ENCODE measurements around the gene RAB26.

Gene RAB26

DNA sequence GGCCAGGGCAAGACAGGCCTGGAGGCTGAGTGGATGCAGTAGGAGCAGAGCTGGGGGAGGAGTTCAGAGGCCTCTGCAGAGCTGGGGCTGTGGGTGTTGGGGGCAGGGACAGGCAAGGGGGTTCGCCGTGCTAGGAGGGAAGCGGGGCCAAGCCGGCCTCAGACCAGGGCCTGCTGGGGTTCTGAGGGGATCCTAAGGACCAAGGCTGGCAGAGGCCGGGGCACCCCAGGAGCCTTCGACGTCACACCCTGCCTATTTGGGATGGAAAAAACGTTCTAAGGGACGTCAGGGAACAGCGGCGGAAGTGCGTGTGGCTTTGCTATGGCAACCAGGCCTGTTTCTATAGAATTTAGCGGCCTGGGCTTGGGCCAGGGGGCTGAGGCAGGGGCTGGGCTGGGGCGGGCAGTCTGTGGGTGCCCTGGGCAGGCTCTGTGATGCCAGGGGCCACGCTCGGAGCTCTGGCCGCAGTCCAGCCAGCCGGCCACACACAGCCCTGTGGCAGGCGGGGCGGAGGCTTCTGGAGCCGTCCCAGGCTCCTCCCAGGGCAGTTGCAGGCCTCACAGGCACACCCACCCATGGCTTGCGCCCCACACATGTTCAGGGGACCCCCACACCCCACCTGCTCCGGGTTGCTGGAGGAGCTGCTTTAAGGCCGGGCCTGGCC is 10.9 kb downstream of the RAB26 start:
- no peak for DNase-seq (ENCODE audit: low read depth)

GRCh38 chr16:2160915-2161551 is 12.6 kb downstream of the RAB26 start:
- DNase-seq (ENCODE audit: low read depth), result no peak

- DNase-seq (ENCODE audit: low read depth), result no peak
Observed at GRCh38 chr16:2161911-2162310, 13.5 kb downstream of the RAB26 start.

- no peak for DNase-seq (ENCODE audit: low read depth)
Observed at GRCh38 chr16:2162676-2163118, 14.3 kb downstream of the RAB26 start.

- DNase-seq (ENCODE audit: low read depth), result no peak
Observed at GRCh38 chr16:2163211-2163881, 14.9 kb downstream of the RAB26 start.

DNA sequence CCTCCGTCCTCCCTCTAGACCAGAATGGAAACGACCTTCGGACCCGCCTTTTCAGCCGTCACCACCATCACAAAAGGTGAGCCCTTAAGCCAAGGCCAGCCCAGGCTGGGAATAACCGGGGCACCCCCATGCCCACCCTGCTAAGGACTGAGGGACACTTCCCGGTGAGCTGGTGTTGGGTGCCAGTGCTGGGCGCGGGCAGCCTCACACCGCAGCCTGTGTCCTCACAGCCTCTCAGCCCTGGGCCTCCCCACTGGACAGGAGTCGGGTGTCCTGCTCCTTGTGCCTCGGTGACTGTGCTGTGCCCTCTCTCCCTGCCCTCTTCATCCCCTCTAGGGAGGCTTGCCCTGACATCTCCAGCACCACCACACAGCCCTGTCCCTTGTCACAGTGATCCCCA is 17.4 kb downstream of the RAB26 start:
- DNase-seq (ENCODE audit: low read depth), result no peak

GRCh38 chr16:2166263-2167067 is 18.0 kb downstream of the RAB26 start:
- DNase-seq (ENCODE audit: low read depth), result no peak

DNA sequence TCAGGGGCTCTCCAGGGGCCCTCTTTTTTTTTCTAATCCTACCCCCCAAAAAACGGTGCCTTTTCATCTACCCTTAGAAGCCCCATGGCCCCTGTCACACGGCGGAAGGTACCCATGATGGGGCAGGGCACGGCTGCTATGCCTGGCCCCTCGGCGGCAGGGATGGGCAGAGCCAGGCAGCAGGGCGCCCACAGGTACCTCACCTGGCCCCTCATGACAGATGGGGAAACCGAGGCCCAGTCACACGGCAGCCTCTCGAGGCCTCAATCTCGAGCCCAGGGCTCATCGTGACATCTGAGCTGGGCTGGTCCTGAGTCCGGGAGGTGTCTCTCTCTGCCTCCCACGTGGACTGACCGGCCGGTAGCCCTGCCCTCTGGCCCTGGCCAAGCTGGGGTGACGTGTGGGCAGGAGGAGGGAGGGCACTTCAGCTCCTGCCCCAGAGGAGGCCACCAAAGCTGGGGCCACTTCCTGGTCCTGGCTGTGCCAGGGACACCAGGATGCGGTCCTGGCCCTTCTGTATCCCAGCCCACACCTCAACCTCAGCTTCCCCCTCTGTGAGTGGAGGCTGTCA is 18.7 kb downstream of the RAB26 start:
- DNase-seq (ENCODE audit: low read depth), result no peak

- no peak for DNase-seq (ENCODE audit: low read depth)
Observed at GRCh38 chr16:2170080-2170479, 21.7 kb downstream of the RAB26 start.

DNA sequence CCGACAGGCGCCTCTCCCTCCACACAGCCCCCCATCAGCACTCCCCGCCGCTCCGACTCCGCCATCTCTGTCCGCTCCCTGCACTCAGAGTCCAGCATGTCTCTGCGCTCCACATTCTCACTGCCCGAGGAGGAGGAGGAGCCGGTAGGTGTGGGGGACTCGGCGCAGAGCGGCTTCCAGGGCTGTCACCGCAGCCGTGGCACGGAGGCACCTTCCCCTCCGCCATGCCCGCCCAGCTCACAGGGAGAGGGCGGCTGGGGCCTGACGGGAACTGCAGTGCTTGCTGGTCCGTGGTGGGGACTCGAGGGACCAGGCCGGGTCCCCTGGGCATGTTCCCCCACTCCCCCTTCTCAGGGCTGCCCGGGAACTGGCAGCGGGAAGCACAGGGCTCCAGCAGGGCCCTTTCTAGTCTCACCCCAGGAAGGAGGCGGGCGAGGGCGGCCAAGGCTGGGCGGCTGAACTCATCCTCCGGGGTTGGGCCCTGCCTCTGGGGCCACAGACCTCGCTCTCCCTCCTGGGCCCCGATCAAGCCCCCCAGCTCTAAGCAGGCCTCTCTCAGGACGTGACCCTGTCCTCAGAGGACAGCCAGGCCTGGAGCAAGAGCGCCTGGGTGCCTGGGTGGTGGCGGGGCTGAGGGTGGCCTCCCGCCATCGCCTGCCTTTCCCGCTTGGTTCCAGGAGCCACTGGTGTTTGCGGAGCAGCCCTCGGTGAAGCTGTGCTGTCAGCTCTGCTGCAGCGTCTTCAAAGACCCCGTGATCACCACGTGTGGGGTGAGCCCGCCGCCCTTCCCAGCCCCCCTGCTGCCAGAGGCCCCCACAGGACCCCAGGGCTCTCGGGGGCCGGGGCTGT is 22.4 kb downstream of the RAB26 start:
- no peak for DNase-seq (ENCODE audit: low read depth)

GRCh38 chr16:2171601-2172178 is 23.3 kb downstream of the RAB26 start:
- DNase-seq (ENCODE audit: low read depth), result no peak

DNA sequence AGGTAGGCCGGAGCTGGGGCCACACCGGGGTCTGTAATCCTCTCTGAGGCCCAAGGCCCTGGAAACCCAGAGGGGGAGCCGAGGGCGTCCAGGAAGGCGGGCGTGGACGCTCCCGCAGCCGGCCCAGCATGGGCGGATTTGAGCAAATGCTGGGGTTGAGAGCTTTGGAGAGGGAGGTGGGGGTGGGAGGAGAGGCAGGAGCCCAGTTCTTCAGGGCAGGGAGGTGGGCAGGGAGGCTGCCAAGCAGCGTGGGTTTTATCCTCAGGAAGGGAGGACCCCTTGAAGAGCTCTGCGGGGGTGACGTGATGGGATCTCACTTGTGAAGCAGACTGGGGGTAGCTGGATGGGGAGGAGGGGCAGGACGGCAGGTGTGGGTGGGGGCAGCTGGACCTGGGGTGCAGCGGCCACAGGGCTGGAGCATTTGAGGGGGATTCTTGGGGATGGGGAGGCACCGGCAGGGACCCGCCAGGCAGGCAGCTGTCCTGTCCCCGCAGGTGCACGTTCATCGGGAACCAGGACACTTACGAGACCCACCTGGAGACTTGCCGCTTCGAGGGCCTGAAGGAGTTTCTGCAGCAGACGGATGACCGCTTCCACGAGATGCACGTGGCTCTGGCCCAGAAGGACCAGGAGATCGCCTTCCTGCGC is 24.4 kb downstream of the RAB26 start:
- DNase-seq (ENCODE audit: low read depth), result no peak

GRCh38 chr16:2173366-2173765 is 24.9 kb downstream of the RAB26 start:
- no peak for DNase-seq (ENCODE audit: low read depth)

DNA sequence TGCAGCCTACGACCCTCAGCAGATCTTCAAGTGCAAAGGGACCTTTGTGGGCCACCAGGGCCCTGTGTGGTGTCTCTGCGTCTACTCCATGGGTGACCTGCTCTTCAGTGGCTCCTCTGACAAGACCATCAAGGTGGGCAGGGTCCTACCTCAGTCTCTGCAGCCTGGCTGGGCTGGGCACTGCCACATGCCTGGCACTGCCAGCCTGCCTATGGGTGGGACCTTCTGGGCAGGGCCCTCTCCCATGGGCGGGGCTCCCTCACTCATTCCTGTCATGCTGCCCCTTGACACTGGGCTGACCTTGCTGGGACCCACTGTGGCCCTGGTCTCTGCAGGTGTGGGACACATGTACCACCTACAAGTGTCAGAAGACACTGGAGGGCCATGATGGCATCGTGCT is 25.5 kb downstream of the RAB26 start:
- DNase-seq (ENCODE audit: low read depth), result no peak

DNA sequence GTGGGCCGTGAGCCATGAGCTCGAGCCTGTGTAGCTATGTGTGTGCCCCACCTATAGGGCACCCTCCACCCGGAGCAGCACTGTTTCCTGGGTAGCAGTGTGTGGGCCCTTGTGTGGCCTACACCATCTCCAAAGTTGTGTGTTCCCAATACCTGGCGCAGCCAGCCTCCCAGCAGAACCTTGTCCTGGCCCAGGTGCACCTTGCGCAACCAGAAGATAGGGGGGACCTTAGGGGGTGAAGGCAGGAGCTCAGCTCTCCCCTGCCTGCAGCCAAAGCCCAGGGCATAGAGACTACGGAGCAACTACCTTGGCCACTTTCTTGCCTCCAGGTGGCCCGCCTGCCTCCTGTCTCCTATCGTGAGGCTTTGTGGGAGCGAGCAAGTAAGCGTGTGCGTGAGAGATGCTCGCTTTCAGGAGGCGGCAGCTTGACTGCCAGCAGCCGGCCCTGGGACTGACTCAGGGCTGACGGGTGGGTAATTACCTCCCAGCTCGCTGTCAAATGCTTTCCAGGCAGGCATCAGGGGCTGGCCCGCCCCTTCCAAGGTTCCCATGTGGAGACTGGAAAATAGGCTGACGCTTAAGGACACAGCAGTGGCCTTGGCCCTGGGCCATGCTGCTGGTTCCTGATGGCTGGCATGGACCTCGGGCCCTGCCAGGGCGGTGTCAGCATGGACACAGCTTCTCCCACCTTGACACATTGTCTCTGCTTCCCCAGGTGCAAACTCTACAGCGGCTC is 26.1 kb downstream of the RAB26 start:
- DNase-seq (ENCODE audit: low read depth), result no peak

- no peak for DNase-seq (ENCODE audit: low read depth)
Observed at GRCh38 chr16:2175454-2175853, 27.0 kb downstream of the RAB26 start.

- no peak for DNase-seq (ENCODE audit: low read depth)
Observed at GRCh38 chr16:2176047-2176446, 27.6 kb downstream of the RAB26 start.

DNA sequence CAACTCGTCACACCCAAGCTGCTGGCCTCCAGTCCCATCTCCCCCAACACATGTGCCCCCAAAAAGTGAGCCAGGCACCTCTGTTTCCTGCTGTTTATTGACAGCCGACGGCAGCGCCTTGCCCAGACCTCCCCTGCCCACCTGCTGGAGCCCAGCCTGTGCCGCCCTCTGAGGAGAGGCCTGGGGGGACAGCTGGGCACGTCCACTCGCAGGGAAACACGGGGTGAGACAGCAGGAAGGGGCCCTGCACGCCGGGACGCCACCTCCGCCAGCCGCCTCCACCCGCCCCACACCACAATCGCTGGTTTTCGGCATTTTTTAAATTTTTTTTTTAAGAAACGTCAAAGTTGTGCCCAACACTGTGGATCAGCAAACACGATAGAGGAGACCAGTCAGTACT is 28.7 kb downstream of the RAB26 start:
- no peak for DNase-seq (ENCODE audit: low read depth)

DNA sequence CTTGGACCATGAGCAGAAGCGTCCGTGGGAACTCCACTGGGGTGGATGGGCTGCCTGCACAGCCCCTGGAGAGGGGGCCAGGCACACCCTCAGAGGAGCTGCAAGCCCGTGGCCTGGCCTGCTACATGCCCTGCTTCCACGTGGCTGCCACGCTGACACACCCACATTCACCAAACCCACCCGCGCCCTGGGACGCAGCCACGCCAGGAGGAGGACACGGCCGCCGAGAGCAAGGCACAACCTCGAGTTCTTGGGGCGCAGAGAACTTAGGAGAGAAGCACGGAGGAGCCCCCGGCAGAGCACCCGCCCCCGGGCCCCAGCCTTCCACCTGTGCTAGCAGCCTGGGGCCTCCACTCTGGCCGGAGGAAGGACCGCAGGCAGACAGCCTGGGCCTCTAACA is 29.1 kb downstream of the RAB26 start:
- no peak for DNase-seq (ENCODE audit: low read depth)

Measured in HS-27A (cell line).